RPMI7951 (cell line): ENCODE measurements around the gene RGS9. TPM values are rescaled to one million over a fixed set of nuclear protein-coding genes. Genes with fewer than 3 reads are reported as not detected.
A peak's percentile ranks its signal among the peaks of the same experiment; 100 is the strongest.
"Not testable (repeated sequence)": the region's sequence is repeated elsewhere in the genome, so short reads cannot be mapped to it uniquely, and the experiment has no call there.

Source experiments
- DNase-seq: peaks from one replicate; pipeline ENCODE4 v3.0.0-alpha.2; 2012; ENCODE audit warnings: low read depth
- total RNA-seq: library from RNA; depleted of rRNA; stranded (reverse); fragments of >200 nt; shearing (Covaris generic); gene quantifications from 2 replicates; pipeline ENCODE4 v1.2.3, GENCODE V29; 2014

The RGS9 gene
- total RNA-seq, 1 experiment from 2014 or later, result 4.7 TPM

DNA sequence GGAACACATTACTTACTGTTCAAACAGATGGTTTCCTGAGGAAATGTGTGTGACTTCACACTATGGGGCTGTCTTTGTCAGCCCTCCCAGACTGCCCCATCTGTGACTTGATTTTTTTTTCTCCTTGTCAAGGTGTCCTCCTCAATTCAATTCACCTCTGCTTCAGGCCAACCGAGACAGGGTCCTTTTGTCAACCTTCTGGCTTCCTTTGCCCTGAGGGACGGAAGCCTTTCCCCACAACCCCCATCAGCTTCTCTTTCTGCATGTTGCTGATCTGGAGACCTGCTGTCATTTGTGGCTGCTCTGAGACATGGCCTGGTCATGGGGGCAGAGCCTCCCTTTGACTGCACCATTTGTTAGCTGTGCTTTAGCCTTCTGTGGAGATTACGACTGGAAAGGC, 21.3 kb upstream of the RGS9 start:
- DNase-seq, result no peak

DNA sequence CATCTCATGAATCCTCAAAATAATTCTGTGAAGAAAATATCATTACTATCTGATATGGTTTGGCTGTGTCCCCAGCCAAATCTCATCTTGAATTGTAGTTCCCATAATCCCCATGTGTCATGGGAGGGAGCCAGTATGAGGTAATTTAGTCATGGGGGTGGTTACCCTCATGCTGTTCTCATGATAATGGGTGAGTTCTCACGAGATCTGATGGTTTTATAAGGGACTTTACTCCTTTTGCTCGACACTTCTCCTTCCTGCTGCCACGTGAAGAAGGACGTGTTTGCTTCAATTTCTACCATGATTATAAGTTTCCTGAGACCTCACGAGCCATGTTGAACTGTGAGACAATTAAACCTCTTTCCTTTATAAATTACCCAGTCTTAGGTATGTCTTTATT, 20.7 kb upstream of the RGS9 start:
- not testable (repeated sequence) for DNase-seq

- DNase-seq, result no peak
Measured at GRCh38 chr17:65117384-65118035, 19.7 kb upstream of the RGS9 start.

GRCh38 chr17:65121368-65121767, 15.8 kb upstream of the RGS9 start:
- no peak for DNase-seq

DNA sequence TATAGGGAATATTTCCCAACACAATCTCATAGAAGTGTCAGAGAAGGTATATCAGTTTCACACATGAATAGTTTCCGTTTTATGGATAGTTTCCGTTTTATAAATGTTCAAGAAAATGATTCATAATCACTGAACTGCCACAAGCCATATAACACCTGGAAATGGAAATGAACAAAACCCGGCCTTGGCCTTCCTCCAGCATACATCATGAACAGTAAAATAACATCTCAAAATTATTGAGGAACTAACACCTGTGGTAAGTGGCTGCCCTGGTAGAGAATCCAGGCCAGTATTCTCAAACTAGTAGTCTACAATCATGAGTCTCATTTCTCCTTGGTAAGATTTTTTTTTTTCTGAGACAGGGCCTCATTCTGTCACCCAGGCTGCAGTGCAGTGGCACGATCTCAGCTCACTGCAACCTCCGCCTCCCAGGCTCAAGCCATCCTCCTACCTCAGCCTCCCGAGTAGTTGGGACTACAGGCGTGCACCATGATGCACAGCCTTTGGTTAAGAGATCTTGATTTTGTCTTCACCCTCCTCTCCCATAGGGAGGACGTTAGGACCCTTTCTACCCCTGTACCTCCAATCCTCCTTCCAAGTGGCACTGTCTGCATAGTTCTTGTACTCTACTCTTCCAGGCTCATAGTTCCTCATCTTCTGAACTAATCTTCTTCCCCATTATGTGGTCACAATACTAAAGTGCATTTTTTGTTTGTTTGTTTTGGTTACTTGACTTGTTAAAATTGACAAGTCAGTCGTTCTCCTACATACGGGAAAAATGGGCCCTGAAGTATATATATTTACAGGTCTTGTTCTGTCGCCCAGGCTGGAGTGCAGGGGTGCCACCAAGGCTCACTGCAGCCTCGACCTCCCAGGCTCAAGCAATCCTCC, 15.0 kb upstream of the RGS9 start:
- no peak for DNase-seq

DNA sequence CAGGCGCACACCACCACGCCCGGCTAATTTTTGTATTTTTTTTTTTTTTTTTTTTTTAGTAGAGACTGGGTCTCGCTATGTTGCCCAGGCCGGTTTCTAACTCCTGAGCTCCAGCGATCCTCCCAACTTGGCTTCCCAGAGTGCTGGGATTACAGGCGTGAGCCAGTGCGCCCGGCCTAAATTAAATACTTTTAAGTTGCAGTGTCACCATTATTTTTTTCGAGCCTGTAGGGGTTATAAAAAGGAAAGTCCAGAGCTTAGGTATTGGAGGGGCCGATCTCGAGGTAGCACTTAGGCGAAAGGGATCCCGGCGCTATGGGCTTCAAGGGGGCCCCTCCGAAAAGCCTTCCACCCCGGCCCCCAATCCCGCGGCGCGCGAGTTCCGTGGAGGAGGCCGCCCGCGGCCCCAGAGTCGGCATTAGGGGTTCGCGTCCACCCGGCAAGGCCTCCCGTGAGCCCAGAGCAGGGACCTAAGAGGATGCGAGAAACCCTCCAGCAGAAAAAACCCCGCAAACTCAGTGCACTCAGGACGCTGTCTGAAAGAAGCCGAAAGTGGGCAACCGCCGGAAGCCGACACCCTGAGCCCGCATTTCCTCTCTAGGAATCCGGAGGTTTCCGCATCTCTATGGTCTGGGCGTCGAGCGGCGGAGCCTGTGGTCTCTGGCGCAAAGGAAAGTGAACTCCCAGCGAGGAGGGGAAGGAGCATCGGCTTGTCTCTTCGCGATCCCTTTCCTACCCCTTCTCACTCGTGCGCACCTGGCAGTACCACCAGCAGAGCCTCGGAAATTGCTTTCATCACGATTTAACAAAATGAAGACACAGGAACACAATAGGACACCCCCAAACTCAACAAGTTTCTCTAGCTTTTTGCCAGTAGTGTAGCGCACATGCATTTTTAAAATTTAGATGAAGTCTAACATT, 14.1 kb upstream of the RGS9 start:
- DNase-seq, result peak; percentile 89

DNA sequence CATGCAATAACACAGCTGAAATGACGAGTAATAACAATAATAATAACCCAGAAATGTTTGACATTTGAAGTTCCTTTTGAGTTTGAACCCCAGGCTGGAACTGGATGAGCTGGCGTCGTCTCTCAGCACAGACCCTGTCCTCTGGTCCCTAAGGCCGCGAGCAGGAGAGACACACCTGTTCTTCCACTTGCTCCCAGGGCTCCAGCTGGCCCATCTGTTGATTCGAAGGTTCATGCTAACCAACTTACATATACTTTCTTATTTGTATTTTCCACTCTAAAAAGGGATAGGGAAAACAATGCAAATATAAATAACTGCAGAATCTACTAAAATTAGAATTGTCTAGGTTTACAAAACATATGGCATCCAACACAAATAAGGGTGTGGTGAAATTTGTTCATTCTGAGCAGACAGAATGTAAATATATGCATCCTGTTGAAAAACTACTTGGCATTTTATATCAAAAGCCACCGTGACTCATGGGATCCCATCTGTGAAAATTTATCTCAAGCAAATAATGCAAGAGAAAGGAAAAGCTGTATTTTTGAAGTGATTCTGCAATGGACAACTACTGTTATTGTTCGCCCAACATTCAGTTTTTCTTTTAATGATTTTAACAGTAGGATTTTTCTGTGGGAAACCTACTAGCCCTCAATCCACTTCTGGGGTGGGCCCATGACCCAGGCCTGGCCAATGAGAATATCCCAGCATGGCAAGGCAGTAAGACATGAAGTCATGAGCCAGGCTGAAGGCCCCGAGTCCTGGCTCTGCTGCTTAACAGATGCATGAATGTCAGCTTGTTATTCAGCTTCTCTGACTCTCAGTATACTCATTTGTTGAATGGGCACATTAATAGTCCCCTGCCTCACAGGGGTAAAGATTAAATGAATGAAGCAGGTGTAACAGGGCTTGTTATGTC, 13.2 kb upstream of the RGS9 start:
- no peak for DNase-seq

GRCh38 chr17:65130832-65131231, 6.3 kb upstream of the RGS9 start:
- DNase-seq, result no peak

GRCh38 chr17:65131240-65131639, 5.9 kb upstream of the RGS9 start:
- DNase-seq, result no peak

GRCh38 chr17:65131946-65132345, 5.2 kb upstream of the RGS9 start:
- peak; percentile 53 for DNase-seq

DNA sequence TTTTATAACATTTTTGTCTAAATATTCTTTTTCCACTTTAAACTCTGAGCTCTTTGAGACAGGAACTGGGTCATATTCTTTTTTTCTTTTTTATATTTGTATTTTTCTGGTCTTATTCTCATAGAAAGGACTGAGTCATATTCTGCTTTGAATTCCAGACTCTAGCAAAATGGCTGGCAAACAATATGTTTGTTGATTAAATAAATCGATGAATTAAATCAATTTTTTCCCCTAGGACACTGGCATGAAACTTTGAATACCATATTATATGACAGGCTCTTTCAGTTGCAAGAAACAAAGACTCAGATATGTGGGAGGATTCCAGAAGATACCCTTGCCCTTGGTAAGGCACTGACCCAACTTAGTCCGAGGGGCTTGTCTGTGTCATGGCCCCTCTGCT, 3.1 kb upstream of the RGS9 start:
- no peak for DNase-seq

GRCh38 chr17:65139101-65139764, 2.1 kb downstream of the RGS9 start:
- no peak for DNase-seq

DNA sequence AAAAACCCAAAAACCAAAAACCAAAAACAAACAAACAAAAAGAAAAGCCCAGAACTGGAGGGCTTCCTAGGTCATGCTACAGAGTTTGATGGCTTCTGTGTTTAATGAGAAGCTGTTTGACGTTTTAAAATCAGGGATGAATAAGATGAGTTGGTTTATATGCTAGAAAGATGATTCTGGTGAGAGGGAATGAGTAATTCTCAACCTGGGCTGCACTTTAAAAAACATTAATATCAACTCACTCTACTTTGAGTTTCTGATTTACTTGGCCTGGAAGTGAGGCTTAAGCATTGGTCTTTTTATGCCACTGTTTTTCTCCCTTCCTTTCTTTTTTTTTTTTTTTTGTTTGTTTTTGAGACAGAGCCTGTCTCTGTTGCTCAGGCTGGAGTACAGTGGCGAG, 5.1 kb downstream of the RGS9 start:
- DNase-seq, result no peak

DNA sequence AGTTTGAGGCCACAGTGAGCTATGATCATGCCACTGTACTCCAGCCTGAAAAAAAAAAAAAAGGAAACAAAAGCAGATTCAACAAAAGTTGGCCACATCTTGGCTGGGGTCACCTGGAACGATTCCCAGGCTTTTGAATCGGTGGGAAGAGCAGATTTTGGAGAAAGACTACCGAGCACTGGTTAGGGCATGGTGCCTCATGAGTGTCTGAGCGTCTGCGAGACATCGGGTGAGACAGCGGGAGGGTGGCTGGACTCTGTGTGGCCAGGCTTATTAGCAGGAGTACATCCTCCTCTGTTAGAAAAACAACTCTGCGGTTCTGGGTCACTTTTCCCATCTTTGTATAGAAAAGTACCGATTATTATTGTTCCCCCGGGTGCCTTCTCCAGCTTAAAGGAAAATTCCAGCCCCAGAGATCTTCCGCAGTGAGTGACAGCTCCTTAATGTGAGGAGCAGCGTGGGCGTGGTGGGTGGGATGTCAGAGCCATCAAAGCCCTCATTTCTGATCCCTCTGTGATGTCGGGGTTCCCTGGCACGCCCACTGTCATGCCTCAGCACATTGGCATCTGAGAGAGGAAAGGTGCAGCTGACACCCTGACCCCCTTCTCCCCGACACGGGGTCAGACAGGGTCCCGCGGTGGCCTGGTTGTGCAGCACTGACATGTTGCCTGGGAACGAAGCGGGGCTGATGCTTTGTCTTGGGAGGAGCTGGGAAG, 6.9 kb downstream of the RGS9 start:
- no peak for DNase-seq

- no peak for DNase-seq
Measured at GRCh38 chr17:65145743-65146142, 8.6 kb downstream of the RGS9 start.

DNA sequence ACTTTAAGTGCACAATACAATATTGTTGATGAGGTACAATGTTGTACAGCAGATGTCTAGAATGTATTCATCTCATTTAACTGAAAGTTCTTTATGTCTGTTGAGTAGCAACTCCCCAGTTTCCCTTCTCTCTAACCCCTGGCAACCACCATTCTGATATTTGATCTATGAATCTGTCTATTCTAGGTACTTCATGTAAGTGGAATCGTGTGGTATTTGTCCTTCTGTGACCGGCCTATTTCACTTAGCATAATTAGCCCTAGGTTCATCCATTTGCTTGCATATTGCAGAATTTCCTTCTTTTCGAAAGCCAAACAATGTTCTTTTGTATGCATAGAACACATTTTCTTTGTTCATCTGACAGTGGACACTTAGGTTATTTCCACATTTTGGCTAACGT, 10.8 kb downstream of the RGS9 start:
- no peak for DNase-seq

GRCh38 chr17:65154770-65155589, 17.8 kb downstream of the RGS9 start:
- peak; percentile 44 for DNase-seq

GRCh38 chr17:65155622-65156021, 18.5 kb downstream of the RGS9 start:
- DNase-seq, result no peak
